H1 (cell line): Measurements from ENCODE around the gene LAMTOR4. TPM values are rescaled to one million over a fixed set of nuclear protein-coding genes. Genes with fewer than 3 reads are reported as not detected.

Experiments used
- CTCF ChIA-PET: fragments of 300-600 bp; sonication (Branson Sonifier 250); formaldehyde crosslinking; loops from one replicate; lab custom pipeline; 2021; ENCODE audit not compliant: partially characterized antibody; lab: Charles Lee
- POLR2A ChIA-PET: fragments of 300-600 bp; sonication (Branson Sonifier 250); formaldehyde crosslinking; loops from one replicate; lab custom pipeline; 2021; ENCODE audit warnings: inconsistent platforms; ENCODE audit not compliant: partially characterized antibody; lab: Charles Lee
- DNase-seq, 2 experiments: peaks; one replicate each; pipeline versions ENCODE4 v3.0.0 to v3.0.0-alpha.2; 2010 to 2022; ENCODE audit warnings: low spot score in 2 of 2, low read depth in 1 of 2, mixed read lengths in 1 of 2
- FAIRE-seq: peaks from 2 replicates; lab custom pipeline; 2011; peaks lifted over from hg19 to GRCh38; lab: Jason Lieb, UNC
- H2AFZ ChIP-seq: 2 replicates; pipeline ENCODE4 v1.8.1; 2012; ENCODE audit warnings: low read length, inconsistent platforms
- H2AK5ac ChIP-seq: 2 replicates; pipeline ENCODE4 v1.6.1; 2013; ENCODE audit warnings: low read depth, low read length
- H2BK120ac ChIP-seq: replicated peaks from 2 replicates; pipeline ENCODE3; 2013; ENCODE audit warnings: low read depth, low read length, inconsistent platforms
- H2BK12ac ChIP-seq: 2 replicates; pipeline ENCODE4 v1.6.1; 2013; ENCODE audit warnings: low read depth, low read length
- H2BK15ac ChIP-seq: 2 replicates; pipeline ENCODE4 v1.6.1; 2013; ENCODE audit warnings: low read length
- H2BK20ac ChIP-seq: 2 replicates; pipeline ENCODE4 v1.6.1; 2013; ENCODE audit warnings: low read length
- H2BK5ac ChIP-seq: 2 replicates; pipeline ENCODE4 v1.6.1; 2013; ENCODE audit warnings: low read depth, low read length
- H3K14ac ChIP-seq: 2 replicates; pipeline ENCODE4 v1.6.1; 2013; ENCODE audit warnings: inconsistent platforms; ENCODE audit not compliant: insufficient read length
- H3K18ac ChIP-seq: 2 replicates; pipeline ENCODE4 v1.6.1; 2013; ENCODE audit warnings: low read length; ENCODE audit errors: extremely low read depth
- H3K23ac ChIP-seq: 2 replicates; pipeline ENCODE4 v1.6.1; 2013; ENCODE audit warnings: inconsistent platforms; ENCODE audit not compliant: insufficient read length
- H3K23me2 ChIP-seq: 2 replicates; pipeline ENCODE4 v1.6.1; 2013; ENCODE audit warnings: low read depth, low read length
- H3K27ac ChIP-seq: 2 replicates; pipeline ENCODE4 v1.6.1; 2011; ENCODE audit warnings: low read depth, low read length, inconsistent platforms
- H3K27me3 ChIP-seq, 4 experiments: replicated peaks in 1 of 4; 1 replicate in 1 of 4; 2 replicates in 3 of 4; pipeline versions ENCODE4 v1.6.1 to v1.8.1; 2011 to 2013; ENCODE audit warnings: low read length in 3 of 4, mild to moderate bottlenecking in 3 of 4, inconsistent platforms in 2 of 4, mixed read lengths in 2 of 4, moderate library complexity in 1 of 4; ENCODE audit not compliant: control insufficient read depth in 3 of 4, insufficient read depth in 3 of 4; ENCODE audit errors: extremely low read depth in 1 of 4
- H3K36me3 ChIP-seq, 4 experiments: 2 replicates each; pipeline versions ENCODE4 v1.6.1 to v1.8.1; 2011 to 2013; ENCODE audit warnings: mild to moderate bottlenecking in 4 of 4, low read length in 3 of 4, moderate library complexity in 2 of 4, control low read depth in 1 of 4, inconsistent platforms in 1 of 4; ENCODE audit not compliant: insufficient read depth in 4 of 4, control insufficient read depth in 2 of 4
- H3K4ac ChIP-seq: replicated peaks from 2 replicates; pipeline ENCODE3; 2013; ENCODE audit warnings: low read length, low read depth, mixed read lengths, inconsistent platforms; ENCODE audit not compliant: insufficient read length
- H3K4me1 ChIP-seq, 4 experiments: replicated peaks in 1 of 4; 1 replicate in 1 of 4; 2 replicates in 3 of 4; pipeline versions ENCODE4 v1.6.1 to v1.8.1; 2011 to 2013; ENCODE audit warnings: low read length in 3 of 4, inconsistent platforms in 2 of 4, mixed read lengths in 1 of 4; ENCODE audit not compliant: insufficient read depth in 4 of 4, control insufficient read depth in 3 of 4
- H3K4me2 ChIP-seq, 2 experiments: 2 replicates each; pipeline versions ENCODE4 v1.6.1 to v1.8.1; 2011 to 2013; ENCODE audit warnings: low read depth in 2 of 2, low read length in 2 of 2, control low read depth in 1 of 2, inconsistent platforms in 1 of 2, mild to moderate bottlenecking in 1 of 2; ENCODE audit not compliant: insufficient read depth in 1 of 2
- H3K4me3 ChIP-seq, 4 experiments: fragments of 200-600, 300-600 bp in 1 of 4; sonication (generic), shearing (Covaris generic), sonication (Bioruptor Twin) in 1 of 4; 2 replicates each; pipeline versions ENCODE4 v1.5.1 to v1.8.1; 2011 to 2016; ENCODE audit warnings: low read length in 4 of 4, low read depth in 3 of 4, control low read depth in 2 of 4, inconsistent platforms in 2 of 4, mild to moderate bottlenecking in 2 of 4, mixed read lengths in 1 of 4, moderate library complexity in 1 of 4; ENCODE audit not compliant: insufficient read depth in 2 of 4; ENCODE audit errors: extremely low read depth in 1 of 4
- H3K56ac ChIP-seq: replicated peaks from 2 replicates; pipeline ENCODE3; 2013; ENCODE audit warnings: low read depth, mild to moderate bottlenecking, mixed read lengths, low read length, inconsistent platforms; ENCODE audit not compliant: insufficient read length
- H3K79me1 ChIP-seq: 2 replicates; pipeline ENCODE4 v1.6.1; 2013; ENCODE audit warnings: low read depth, low read length, control low read depth
- H3K79me2 ChIP-seq, 2 experiments: 2 replicates each; pipeline versions ENCODE4 v1.6.1 to v1.8.1; 2012 to 2013; ENCODE audit warnings: low read length in 2 of 2, mild to moderate bottlenecking in 2 of 2, inconsistent platforms in 1 of 2; ENCODE audit not compliant: insufficient read depth in 2 of 2, control insufficient read depth in 1 of 2
- H3K9ac ChIP-seq, 4 experiments: replicated peaks in 1 of 4; 1 replicate in 1 of 4; 2 replicates in 3 of 4; pipeline versions ENCODE4 v1.6.1 to v1.8.1; 2011 to 2013; ENCODE audit warnings: low read depth in 3 of 4, low read length in 3 of 4, control low read depth in 2 of 4, mild to moderate bottlenecking in 2 of 4, moderate library complexity in 2 of 4, inconsistent platforms in 1 of 4; ENCODE audit errors: extremely low read depth in 1 of 4
- H3K9me3 ChIP-seq, 2 experiments: 2 replicates each; pipeline versions ENCODE4 v1.6.1 to v1.8.1; 2012 to 2013; ENCODE audit warnings: mild to moderate bottlenecking in 2 of 2, moderate library complexity in 2 of 2, control low read depth in 1 of 2, inconsistent platforms in 1 of 2, low read depth in 1 of 2, low read length in 1 of 2, mixed read lengths in 1 of 2; ENCODE audit not compliant: insufficient read depth in 2 of 2
- H4K20me1 ChIP-seq, 2 experiments: replicated peaks in 1 of 2; 2 replicates each; pipeline versions ENCODE3 to v1.8.1; 2011 to 2013; ENCODE audit warnings: inconsistent platforms in 2 of 2, low read length in 2 of 2, mild to moderate bottlenecking in 1 of 2; ENCODE audit not compliant: insufficient read depth in 2 of 2, control insufficient read depth in 1 of 2
- H4K5ac ChIP-seq: 2 replicates; pipeline ENCODE4 v1.6.1; 2013; ENCODE audit warnings: low read length, low read depth, mixed read lengths, inconsistent platforms; ENCODE audit not compliant: insufficient read length
- H4K8ac ChIP-seq: 2 replicates; pipeline ENCODE4 v1.8.0; 2013; ENCODE audit warnings: mild to moderate bottlenecking, moderate library complexity, low read length, inconsistent platforms; ENCODE audit not compliant: insufficient read depth; ENCODE audit errors: extremely low read depth
- H4K91ac ChIP-seq: replicated peaks from 2 replicates; pipeline ENCODE3; 2013; ENCODE audit warnings: low read length, mixed read lengths, inconsistent platforms; ENCODE audit not compliant: insufficient read length
- WGBS, 2 experiments: shearing (Covaris generic) in 1 of 2; methylation state at CpG; one replicate each; pipeline versions ENCODE4 v1.1.6 to v1.1.7; 2013 to 2015; ENCODE audit warnings: low lambda C conversion rate in 2 of 2, mixed read lengths in 2 of 2, inconsistent platforms in 1 of 2, low coverage in 1 of 2, missing lambda C conversion rate in 1 of 2; ENCODE audit not compliant: insufficient replicate concordance in 2 of 2, insufficient coverage in 1 of 2, insufficient read length in 1 of 2; ENCODE audit errors: extremely low coverage in 1 of 2, missing lambda C conversion rate in 1 of 2; 5-methylcytosine and 5-hydroxymethylcytosine counted together
- polyA plus RNA-seq, 7 experiments: library from polyadenylated mRNA; depleted of rRNA in 3 of 7; stranded (reverse) in 5 of 7; unstranded in 2 of 7; fragments of >200 nt in 5 of 7; fragments of 200-250 nt in 2 of 7; gene quantifications; 1 replicate in 5 of 7; 2 replicates in 1 of 7; 4 replicates in 1 of 7; pipeline versions ENCODE4 v1.2.1 to v1.2.3, GENCODE V29; 2011 to 2013; ENCODE audit warnings: missing spikeins in 2 of 7, mixed read lengths in 2 of 7
- total RNA-seq: library from RNA; stranded (reverse); fragmentation: NEBNext Ultra II Directional; extraction: Animal tissue kit (Norgen Biotek cat#: 25700); gene quantifications from 2 replicates; pipeline ENCODE4 v1.2.1, GENCODE V29; 2021

The LAMTOR4 gene
- total and polyA plus RNA-seq, 2 of the 8 experiments (the other 6 are each of a cell fraction or from before 2014, with no cell fraction given) = 153 to 622 TPM

GRCh38 chr7:100154651-100155491 is 6.2 kb downstream of the LAMTOR4 start:
- 90% methylated on average over 26 of the region's 30 CpGs; no CpG with 5 or more reads in 1 of the 2 experiments for WGBS, 2 experiments
- no peak overlapping the region for H4K91ac ChIP-seq
- no peak overlapping the region for H2AK5ac ChIP-seq
- H3K56ac ChIP-seq = no peak overlapping the region
- no peaks in the 10 kb centered on the region for H3K27me3 ChIP-seq
- DNase-seq (no peak), FAIRE-seq (no peak)
- peaks cover 0 to 7% of the 10 kb centered on the region in 2 experiments; a peak in 2 of 4 replicates for H3K79me2 ChIP-seq
- no peak overlapping the region for H3K4ac ChIP-seq
- H3K23ac ChIP-seq = no peak overlapping the region
- ChIA-PET POLR2A (interaction anchor here (0.6 to 9.9 kb wide), 13 partner anchors 11 to 275 kb away, joined by 3 to 145 read pairs (median 4); partner anchors contain the start of genes AP4M1, GAL3ST4, GPC2 and MBLAC1), CTCF (interaction anchor here (7.9 kb wide), 1 partner anchor 21 kb away, joined by 83 read pairs; no protein-coding TSS in a partner anchor)
- no peak overlapping the region for H2BK12ac ChIP-seq
- no peak overlapping the region for H4K8ac ChIP-seq
- H3K36me3 ChIP-seq = peaks cover 8 to 47% (median 26%) of the 10 kb centered on the region in 4 experiments
- H3K23me2 ChIP-seq = peaks cover 6% of the 10 kb centered on the region
- no peak overlapping the region for H3K4me3 ChIP-seq
- H4K20me1 ChIP-seq = peaks cover 14 to 32% of the 10 kb centered on the region in 2 experiments
- H3K27ac ChIP-seq = no peak overlapping the region; the same call in 1 of the 2 replicates
- no peak overlapping the region for H2BK20ac ChIP-seq
- H2BK5ac ChIP-seq = no peak overlapping the region; the same call in 1 of the 2 replicates
- no peaks in the 10 kb centered on the region for H3K9me3 ChIP-seq
- no peak overlapping the region for H2AFZ ChIP-seq
- no peak overlapping the region for H3K9ac ChIP-seq
- H3K14ac ChIP-seq = no peak overlapping the region
- no peak overlapping the region for H2BK15ac ChIP-seq
- no peak overlapping the region for H4K5ac ChIP-seq
- H3K79me1 ChIP-seq = no peaks in the 10 kb centered on the region; the same call in none of the 2 replicates
- H3K4me1 ChIP-seq = peaks cover 0 to 12% (median 8%) of the 10 kb centered on the region in 4 experiments; a peak in 5 of 7 replicates
- H3K18ac ChIP-seq = no peak overlapping the region
- no peak overlapping the region for H2BK120ac ChIP-seq
- H3K4me2 ChIP-seq = no peak overlapping the region
